Smooth muscle cell of the brain vasculature (primary cell): Measurements from ENCODE around the gene INTS3.
A peak's percentile ranks its signal among the peaks of the same experiment; 100 is the strongest.
"Not testable (repeated sequence)": the region's sequence is repeated elsewhere in the genome, so short reads cannot be mapped to it uniquely, and the experiment has no call there.

Experiments
- DNase-seq: peaks from one replicate; pipeline ENCODE4 v3.0.0-alpha.2; 2012; ENCODE audit warnings: low read depth, low spot score

The INTS3 gene

DNA sequence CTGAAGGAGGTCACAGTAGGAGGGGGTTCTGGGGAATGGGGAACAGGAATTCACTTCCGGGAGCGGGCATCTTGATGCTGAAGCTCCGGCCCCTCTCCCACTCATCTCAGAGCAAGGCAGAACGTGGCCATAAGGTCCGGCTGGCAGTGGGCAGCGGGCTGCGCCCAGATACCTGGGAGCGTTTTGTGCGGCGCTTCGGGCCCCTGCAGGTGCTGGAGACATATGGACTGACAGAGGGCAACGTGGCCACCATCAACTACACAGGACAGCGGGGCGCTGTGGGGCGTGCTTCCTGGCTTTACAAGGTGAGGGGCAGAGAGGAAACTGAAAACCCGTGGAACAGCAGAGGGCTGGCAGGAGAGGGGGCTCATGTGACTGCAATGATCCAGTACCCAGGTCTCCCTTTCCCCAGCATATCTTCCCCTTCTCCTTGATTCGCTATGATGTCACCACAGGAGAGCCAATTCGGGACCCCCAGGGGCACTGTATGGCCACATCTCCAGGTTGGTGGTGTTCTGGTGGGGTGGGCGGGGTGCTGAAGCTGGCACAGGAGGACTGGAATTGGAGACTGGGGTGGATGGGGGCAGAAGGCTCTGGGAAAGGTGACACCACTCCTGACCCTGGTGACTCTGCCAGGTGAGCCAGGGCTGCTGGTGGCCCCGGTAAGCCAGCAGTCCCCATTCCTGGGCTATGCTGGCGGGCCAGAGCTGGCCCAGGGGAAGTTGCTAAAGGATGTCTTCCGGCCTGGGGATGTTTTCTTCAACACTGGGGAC lies 50.4 kb downstream of the INTS3 start:
- no peak for DNase-seq

DNA sequence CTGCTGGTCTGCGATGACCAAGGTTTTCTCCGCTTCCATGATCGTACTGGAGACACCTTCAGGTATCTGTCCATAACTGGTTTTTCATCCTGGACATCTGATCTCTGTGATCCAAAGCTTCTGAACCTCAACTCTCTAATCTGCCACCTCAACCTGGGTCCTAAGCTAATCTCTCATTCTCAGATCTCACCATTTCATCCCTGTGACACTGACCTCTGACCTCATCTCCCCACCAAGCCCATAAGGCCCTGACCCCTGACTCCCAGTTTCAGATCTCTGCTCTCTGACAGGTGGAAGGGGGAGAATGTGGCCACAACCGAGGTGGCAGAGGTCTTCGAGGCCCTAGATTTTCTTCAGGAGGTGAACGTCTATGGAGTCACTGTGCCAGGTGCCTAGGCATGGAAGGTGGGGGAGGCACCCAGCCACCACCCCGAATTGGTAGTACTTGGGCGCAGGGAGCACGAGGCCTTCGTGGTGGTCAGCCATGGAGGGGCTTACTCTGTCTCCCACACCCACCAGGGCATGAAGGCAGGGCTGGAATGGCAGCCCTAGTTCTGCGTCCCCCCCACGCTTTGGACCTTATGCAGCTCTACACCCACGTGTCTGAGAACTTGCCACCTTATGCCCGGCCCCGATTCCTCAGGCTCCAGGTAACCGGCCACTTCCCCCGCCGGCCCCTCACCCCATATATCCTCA lies 51.1 kb downstream of the INTS3 start:
- DNase-seq, result no peak

DNA sequence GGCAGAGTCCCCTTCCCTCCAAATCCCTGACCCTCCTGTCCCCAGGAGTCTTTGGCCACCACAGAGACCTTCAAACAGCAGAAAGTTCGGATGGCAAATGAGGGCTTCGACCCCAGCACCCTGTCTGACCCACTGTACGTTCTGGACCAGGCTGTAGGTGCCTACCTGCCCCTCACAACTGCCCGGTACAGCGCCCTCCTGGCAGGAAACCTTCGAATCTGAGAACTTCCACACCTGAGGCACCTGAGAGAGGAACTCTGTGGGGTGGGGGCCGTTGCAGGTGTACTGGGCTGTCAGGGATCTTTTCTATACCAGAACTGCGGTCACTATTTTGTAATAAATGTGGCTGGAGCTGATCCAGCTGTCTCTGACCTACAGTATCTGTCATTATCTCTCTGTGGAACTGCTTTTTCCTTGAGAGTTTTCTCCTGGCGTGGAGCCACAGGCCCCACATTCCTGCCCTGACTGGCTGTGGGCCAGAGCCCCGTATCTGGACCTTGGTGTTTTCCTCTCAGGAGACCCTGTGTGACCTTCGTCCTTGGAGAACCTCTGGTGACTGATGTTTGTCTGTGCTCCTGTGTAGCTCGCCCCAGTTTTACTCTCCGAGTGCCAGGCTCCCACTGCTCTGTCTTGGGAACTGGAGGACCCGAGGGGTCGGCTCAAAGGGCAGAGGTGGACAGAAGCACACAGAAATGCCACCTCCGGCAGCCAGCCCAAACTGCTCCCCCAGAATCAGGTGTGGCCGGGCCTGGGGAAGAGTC lies 52.1 kb downstream of the INTS3 start:
- DNase-seq, result no peak

GRCh38 chr1:153780551-153780950 lies 52.7 kb downstream of the INTS3 start:
- no peak for DNase-seq

- not testable (repeated sequence) for DNase-seq
Observed at GRCh38 chr1:153782648-153783047, 54.8 kb downstream of the INTS3 start.

- DNase-seq, result peak; percentile 83
Observed at GRCh38 chr1:153783233-153784190, 55.7 kb downstream of the INTS3 start.

- DNase-seq, result no peak
Observed at GRCh38 chr1:153786038-153786790, 58.4 kb downstream of the INTS3 start.

DNA sequence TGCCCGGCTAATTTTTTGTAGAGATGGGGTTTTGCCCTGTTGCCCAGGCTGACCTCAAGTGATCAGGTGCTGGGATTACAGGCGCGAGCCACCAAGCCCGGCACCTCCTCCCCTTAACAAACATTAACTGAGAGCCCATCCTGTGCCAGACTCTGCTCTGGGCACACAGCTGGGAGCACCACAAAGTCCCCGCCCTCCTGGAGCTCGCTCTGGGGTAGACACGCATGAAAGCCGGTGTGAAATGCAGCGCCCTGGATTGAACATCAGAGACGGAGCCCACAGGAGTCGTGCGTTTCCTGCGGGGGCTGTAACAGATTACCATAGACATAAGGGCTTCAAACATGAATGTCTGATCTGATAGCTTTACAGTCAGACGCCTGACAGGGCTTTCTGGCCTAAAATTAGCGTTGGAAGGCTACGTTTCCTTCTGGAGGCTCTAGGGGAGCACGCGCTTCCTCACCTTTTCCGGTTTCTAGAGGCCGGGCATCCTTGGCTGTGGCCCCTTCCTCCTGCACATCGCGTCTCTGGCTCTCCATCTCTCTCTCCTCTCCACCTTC lies 61.7 kb downstream of the INTS3 start:
- no peak for DNase-seq

GRCh38 chr1:153790313-153790965 lies 62.6 kb downstream of the INTS3 start:
- DNase-seq, result no peak

DNA sequence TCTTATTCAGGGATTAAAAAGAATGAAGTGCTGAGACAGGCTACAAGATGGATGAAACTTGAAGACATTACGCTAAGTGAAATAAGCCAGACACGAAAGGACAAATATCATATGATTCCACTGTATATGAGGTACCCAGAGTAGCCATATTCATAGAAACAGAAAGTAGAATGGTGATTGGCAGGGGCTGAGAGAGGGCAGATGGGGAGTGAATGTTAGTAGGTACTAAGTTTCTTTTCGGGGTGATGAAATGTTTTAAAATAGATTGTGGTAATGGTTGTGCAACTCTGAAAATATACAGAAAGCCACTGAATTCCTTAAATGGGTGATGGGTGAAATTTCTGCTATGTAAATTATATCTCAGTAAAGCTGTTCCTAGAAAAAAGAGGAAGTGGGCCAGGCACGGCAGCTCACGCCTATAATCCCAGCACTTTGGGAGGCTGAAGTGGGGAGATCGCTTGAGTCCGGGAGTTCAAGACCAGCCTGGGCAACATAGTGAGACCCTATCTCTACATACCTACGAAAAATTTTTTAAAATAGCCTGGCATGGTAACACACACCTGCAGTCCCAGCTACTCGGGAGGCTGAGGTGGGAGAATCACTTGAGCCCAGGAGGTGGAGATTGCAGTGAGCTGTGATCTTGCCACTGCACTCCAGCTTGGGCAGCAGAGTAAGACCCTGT lies 63.3 kb downstream of the INTS3 start:
- DNase-seq, result no peak

- no peak for DNase-seq
Observed at GRCh38 chr1:153791648-153792253, 63.9 kb downstream of the INTS3 start.

- DNase-seq, result no peak
Observed at GRCh38 chr1:153792631-153793041, 64.8 kb downstream of the INTS3 start.

DNA sequence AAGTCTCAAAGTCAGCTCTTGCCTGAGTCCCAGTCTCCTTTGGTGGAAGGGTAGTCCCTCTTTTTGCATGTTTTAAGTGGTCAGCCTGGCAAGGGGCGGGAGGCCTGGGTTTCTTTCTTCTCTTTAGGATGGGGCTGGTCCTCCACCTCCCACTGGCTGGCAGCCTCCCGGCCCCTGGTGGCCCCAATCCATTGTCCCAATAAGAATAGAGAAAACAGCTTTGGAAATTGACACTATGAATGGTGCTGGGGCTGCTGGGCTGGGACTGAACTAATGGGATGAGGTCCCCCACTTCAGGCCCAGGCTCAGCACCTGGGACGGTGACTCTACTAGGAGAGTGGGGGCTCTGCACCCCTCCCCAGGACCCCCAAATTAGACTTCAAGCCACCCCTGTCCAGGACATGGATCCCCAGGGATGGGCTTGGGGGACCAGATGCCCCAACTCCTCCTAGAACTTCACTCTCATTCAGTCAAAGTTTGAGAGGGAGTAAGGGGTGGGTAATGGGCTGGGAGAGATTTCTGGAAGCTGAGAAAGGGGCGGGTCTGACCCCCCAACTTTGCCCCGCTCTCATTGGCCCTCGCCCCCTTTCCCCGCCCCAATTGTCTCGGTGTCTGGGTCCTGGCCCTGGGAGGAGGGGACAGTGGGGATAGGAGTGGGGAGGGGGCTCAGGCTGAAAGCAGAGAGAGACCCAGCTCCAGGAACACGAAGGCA lies 65.6 kb downstream of the INTS3 start:
- no peak for DNase-seq

DNA sequence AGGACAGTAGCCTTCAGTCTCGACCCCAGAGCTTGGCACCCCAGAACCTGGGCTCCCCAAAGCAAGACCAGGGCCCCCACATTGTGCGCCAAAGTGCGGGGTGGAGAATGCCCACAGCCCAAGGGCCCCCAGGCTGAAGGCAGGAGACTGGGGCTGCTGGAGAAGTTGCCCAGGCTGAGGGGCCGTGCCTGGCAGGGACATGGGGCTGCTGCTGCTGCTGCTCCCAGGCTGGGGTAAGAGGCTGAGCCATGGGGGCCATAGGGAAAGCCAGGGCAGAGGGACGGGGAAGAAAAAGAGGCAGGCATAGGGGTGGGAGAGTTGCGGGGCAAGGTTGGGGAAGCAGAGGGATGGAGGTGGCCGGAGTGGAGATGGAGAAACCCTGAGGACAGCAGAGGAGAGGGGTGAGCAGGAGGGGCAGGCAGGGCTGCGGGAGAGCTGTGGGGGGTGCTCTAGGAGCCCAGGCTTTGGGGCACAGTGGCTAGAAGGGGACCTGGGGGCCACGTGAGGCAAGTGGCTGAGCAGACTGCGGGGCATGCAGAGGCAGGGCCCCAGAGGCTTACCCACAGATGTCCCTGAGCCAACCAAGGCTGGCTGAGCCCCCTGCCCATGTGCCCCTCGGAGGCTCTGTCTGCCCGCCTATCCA lies 66.2 kb downstream of the INTS3 start:
- no peak for DNase-seq

DNA sequence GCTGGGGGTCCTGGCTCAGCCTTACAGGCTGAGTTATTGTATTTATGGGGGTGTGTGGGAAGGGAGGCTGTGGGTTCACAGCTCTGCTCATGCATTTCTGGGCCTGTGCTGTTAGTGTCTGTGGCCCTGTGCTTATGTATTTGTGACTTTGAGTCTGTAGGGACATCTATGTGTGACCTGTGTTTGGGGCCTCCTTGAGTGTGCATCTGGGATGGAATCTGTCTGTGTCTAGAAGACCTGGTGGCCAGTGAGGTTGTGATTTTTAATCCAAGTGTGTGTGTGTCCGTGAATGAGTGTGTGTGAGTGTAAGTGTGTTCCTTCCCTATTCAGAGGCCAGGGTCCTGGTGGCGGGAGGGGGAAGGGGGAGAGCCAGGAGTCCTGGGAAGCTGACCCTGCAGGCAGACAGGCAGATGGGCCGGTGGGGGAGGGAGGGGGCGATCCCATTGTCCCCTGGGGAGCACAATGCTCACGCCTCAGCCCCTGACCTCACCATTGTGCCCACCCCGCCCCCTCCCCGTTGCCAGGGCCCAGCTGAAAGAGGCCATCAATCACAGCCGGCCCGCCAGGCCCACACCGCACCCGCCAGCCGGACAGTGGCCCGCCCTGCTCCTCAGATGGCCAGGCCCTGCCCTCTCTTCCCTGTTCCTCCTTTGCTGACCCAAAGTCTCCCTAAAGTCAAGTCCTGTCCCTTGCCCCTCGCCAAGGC lies 66.9 kb downstream of the INTS3 start:
- DNase-seq, result no peak

GRCh38 chr1:153795330-153795837 lies 67.5 kb downstream of the INTS3 start:
- no peak for DNase-seq
